ENCODE data around the gene GJA3. TPM values are rescaled to one million over a fixed set of nuclear protein-coding genes. Genes with fewer than 3 reads are reported as not detected.

Gene GJA3
- total and polyA plus RNA-seq, 2 of the 8 experiments (the other 6 are each of a cell fraction or from before 2014, with no cell fraction given) = 0.12 to 0.60 TPM

DNA sequence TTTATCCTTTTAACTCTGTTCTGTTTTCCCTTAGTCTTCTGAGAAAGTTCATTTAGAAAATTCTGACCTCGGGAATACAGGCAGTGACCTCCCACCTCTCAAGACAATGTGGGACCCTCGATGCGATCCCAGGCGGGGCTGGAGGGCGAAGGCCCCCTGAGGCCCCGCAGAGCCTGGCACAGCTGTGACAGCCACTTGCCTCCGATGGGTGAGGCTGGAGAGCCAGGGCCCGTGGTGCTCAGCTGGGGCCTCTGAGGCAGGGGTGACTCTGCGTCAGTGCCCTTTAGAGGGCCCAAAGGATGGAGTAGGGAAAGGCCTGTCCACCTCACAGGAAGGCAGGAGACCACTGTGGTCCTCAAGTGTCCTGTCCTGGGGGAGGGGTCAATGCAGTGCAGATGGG is 10.3 kb downstream of the GJA3 start:
- Histone ChIP-seq H4K5ac (ENCODE audit: insufficient read length, low read depth, low read length) (no peak overlapping the region), H3K23ac (ENCODE audit: insufficient read length) (no peak overlapping the region), H2BK120ac (replicated peaks; ENCODE audit: low read depth, low read length) (no peak overlapping the region), H3K4me1 (replicated peaks in 1 of 4; ENCODE audit: control insufficient read depth in 3 of 4, insufficient read depth in 4 of 4, low read length in 3 of 4) (no peaks in the 10 kb centered on the region; a peak in 1 of 7 replicates), H2AK5ac (ENCODE audit: low read depth, low read length) (no peak overlapping the region), H4K91ac (replicated peaks; ENCODE audit: insufficient read length, low read length) (no peak overlapping the region), H2AFZ (ENCODE audit: low read length) (no peak overlapping the region), H3K36me3 (ENCODE audit: control insufficient read depth in 2 of 4, insufficient read depth in 4 of 4, low read length in 3 of 4) (no peaks in the 10 kb centered on the region), H3K4me3 (ENCODE audit: extremely low read depth in 1 of 4, insufficient read depth in 2 of 4, low read depth in 3 of 4, low read length in 4 of 4) (no peak overlapping the region), H2BK20ac (ENCODE audit: low read length) (no peak overlapping the region), H3K27ac (ENCODE audit: low read depth, low read length) (no peak overlapping the region), H4K20me1 (replicated peaks in 1 of 2; ENCODE audit: control insufficient read depth in 1 of 2, insufficient read depth in 2 of 2, low read length in 2 of 2) (no peaks in the 10 kb centered on the region), H3K4me2 (ENCODE audit: insufficient read depth in 1 of 2, low read depth in 2 of 2, low read length in 2 of 2) (no peak overlapping the region), H3K18ac (ENCODE audit: extremely low read depth, low read length) (no peak overlapping the region), H3K9ac (replicated peaks in 1 of 4; ENCODE audit: extremely low read depth in 1 of 4, low read depth in 3 of 4, low read length in 3 of 4) (no peak overlapping the region), H4K8ac (ENCODE audit: extremely low read depth, insufficient read depth, low read length) (no peak overlapping the region), H3K56ac (replicated peaks; ENCODE audit: insufficient read length, low read depth, low read length) (no peak overlapping the region), H3K27me3 (replicated peaks in 1 of 4; ENCODE audit: control insufficient read depth in 3 of 4, extremely low read depth in 1 of 4, insufficient read depth in 3 of 4, low read length in 3 of 4) (no peaks in the 10 kb centered on the region), H3K79me1 (ENCODE audit: low read depth, low read length) (no peaks in the 10 kb centered on the region), H2BK15ac (ENCODE audit: low read length) (no peak overlapping the region), H3K14ac (ENCODE audit: insufficient read length) (no peak overlapping the region), H3K23me2 (ENCODE audit: low read depth, low read length) (no peaks in the 10 kb centered on the region), H2BK12ac (ENCODE audit: low read depth, low read length) (no peak overlapping the region), H3K4ac (replicated peaks; ENCODE audit: insufficient read length, low read depth, low read length) (no peak overlapping the region), H3K9me3 (ENCODE audit: insufficient read depth in 2 of 2, low read depth in 1 of 2, low read length in 1 of 2) (no peaks in the 10 kb centered on the region), H2BK5ac (ENCODE audit: low read depth, low read length) (no peak overlapping the region), H3K79me2 (ENCODE audit: control insufficient read depth in 1 of 2, insufficient read depth in 2 of 2, low read length in 2 of 2) (no peaks in the 10 kb centered on the region)
- 97% methylated on average over 9 of the region's 9 CpGs; no CpG with 5 or more reads in 1 of the 2 experiments for WGBS, 2 experiments (ENCODE audit: extremely low coverage in 1 of 2, insufficient coverage in 1 of 2, insufficient read length in 1 of 2, insufficient replicate concordance in 2 of 2, low coverage in 1 of 2, low lambda C conversion rate in 2 of 2, missing lambda C conversion rate in 1 of 2)
- FAIRE-seq = no peak
- ChIA-PET CTCF (ENCODE audit: partially characterized antibody) (interaction anchor here (1.8 kb wide), 1 partner anchor 18 kb away, joined by 5 read pairs; no protein-coding TSS in a partner anchor), POLR2A (ENCODE audit: partially characterized antibody) (no interaction called here)
- peak in 1 of 2 experiments; percentile 7 for DNase-seq (ENCODE audit: low read depth in 1 of 2, low spot score in 2 of 2)
- TF ChIP-seq CBX5 (IDR thresholded peaks at IDR 0.05; ENCODE audit: low read depth, low read length) (no peak), ASH2L (IDR thresholded peaks at IDR 0.05; ENCODE audit: low read length) (no peak), SRF (IDR thresholded peaks at IDR 0.05; ENCODE audit: low read depth, low read length) (no peak), CTBP2 (IDR thresholded peaks at IDR 0.05; ENCODE audit: borderline replicate concordance, insufficient read depth, insufficient read length, low read length) (no peak), SP4 (IDR thresholded peaks at IDR 0.05; ENCODE audit: low read length) (no peak), CREB1 (IDR thresholded peaks at IDR 0.05) (no peak)
